ENCODE measurements around the gene NR4A2.

NR4A2 gene

DNA sequence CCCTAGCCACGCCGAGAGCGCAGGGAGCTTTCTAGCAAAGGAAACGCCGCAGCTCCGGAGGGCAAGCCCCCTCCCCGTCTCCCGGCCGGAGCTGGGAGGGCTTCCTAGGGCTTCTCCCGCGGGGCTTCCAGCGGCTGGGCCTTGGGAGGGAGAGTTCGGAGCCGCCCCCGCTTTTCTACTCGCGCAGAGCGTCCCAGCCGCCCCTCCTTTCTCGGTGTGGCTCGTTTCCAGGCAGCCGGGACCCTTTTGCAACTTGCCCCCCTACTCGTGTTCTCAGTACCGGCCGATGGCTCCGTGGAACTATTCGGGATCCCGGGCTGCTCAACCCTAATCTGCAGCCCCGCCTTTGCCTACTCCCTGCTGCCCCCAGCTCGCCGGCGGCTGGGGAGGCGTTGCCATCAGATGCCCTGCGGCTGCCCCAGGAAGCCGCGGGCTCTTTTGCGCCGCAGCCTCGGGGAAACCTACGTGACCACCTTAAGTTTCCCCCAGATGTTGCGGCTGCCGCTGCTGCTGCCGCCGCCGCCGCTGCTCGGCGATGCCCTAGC lies 1.5 kb upstream of the NR4A2 start (continued):
- TF ChIP-seq, protein P1, sequence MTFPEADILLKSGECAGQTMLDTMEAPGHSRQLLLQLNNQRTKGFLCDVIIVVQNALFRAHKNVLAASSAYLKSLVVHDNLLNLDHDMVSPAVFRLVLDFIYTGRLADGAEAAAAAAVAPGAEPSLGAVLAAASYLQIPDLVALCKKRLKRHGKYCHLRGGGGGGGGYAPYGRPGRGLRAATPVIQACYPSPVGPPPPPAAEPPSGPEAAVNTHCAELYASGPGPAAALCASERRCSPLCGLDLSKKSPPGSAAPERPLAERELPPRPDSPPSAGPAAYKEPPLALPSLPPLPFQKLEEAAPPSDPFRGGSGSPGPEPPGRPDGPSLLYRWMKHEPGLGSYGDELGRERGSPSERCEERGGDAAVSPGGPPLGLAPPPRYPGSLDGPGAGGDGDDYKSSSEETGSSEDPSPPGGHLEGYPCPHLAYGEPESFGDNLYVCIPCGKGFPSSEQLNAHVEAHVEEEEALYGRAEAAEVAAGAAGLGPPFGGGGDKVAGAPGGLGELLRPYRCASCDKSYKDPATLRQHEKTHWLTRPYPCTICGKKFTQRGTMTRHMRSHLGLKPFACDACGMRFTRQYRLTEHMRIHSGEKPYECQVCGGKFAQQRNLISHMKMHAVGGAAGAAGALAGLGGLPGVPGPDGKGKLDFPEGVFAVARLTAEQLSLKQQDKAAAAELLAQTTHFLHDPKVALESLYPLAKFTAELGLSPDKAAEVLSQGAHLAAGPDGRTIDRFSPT (tag by site-specific recombination; IDR thresholded peaks at IDR 0.05), result no peak

DNA sequence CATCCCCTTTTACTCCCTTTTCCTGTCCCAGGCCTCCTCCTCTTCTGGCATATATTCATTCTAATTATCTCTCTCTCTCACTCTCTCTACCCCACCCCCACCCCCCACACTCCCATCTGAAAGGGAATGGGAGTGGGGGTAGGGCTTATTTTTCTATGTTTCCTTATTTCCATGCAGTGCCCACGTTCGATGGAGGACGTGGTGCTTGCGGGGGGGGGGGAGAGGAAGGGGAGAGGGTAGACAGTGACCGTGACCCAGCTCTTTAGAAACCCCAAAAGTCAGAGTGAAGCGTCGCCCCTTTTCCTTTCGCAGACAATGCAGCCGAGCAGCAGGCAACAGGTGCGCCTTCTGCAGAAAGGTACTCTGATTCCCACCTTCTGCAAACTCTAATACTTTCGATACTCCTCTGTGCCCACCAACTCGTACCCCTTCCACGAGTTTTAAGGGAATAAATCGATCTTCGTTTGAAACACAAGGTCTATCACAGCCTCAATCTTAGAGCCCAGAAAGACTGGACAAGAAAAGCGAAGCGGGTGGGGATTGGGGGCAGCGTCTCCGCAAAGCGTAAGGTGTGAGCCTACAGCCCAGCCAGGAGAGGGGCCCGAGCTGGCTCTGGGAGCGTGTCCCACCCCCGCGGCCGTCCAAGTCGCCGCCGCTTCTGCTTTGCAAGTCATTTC lies 891 bp upstream of the NR4A2 start:
- Histone ChIP-seq H3K9me3 (ENCODE audit: control insufficient read depth, insufficient read depth, low read depth, low read length) (no peaks in the 10 kb centered on the region), H3K27ac (ENCODE audit: extremely low read depth, low read depth, low read length) (peak overlapping the region; percentile 96), H3K36me3 (ENCODE audit: control insufficient read depth in 2 of 2, insufficient read depth in 1 of 2, low read length in 2 of 2) (peaks cover 0 to 10% of the 10 kb centered on the region in 2 experiments; a peak in 1 of 3 replicates), H3K4me3 (ENCODE audit: low read depth, low read length) (peak overlapping the region; percentile 72), H3K4me1 (ENCODE audit: control insufficient read depth, insufficient read depth, low read length) (no peaks in the 10 kb centered on the region)
- ChIA-PET POLR2A (interaction anchor here (1.0 to 3.6 kb wide), 4 partner anchors 8 to 102 kb away, joined by 5 to 19 read pairs (median 12); no protein-coding TSS in a partner anchor), CTCF (interaction anchor here (0.6 to 0.7 kb wide), 2 partner anchors 153 to 996 kb away, joined by 3 read pairs; no protein-coding TSS in a partner anchor)
- TF ChIP-seq ZBTB21 (tag by site-specific recombination; IDR thresholded peaks at IDR 0.05), result no peak
- peak; percentile 95 for TF ChIP-seq SCRT2 (tag by site-specific recombination; IDR thresholded peaks at IDR 0.05)
- TF ChIP-seq ZNF571 (tag by site-specific recombination; IDR thresholded peaks at IDR 0.05), result no peak
- no peak for TF ChIP-seq ZNF10 (tag by site-specific recombination; IDR thresholded peaks at IDR 0.05)
- TF ChIP-seq ZSCAN23 (tag by site-specific recombination; IDR thresholded peaks at IDR 0.05), result no peak
- no peak for TF ChIP-seq ZNF37A (tag by site-specific recombination; IDR thresholded peaks at IDR 0.05)
- no peak for TF ChIP-seq ZNF121 (tag by site-specific recombination; IDR thresholded peaks at IDR 0.05)
- no peak for TF ChIP-seq ZNF211 (tag by site-specific recombination; IDR thresholded peaks at IDR 0.05; ENCODE audit: low read depth)
- TF ChIP-seq ZNF157 (tag by site-specific recombination; IDR thresholded peaks at IDR 0.05), result no peak
- no peak for TF ChIP-seq ZNF350 (tag by site-specific recombination; IDR thresholded peaks at IDR 0.05)
- TF ChIP-seq ZNF16 (tag by site-specific recombination; IDR thresholded peaks at IDR 0.05; ENCODE audit: low read depth), result no peak
- no peak for TF ChIP-seq ZNF76 (tag by site-specific recombination; IDR thresholded peaks at IDR 0.05; ENCODE audit: borderline replicate concordance, low read depth)
- no peak for TF ChIP-seq ZNF544 (tag by site-specific recombination; IDR thresholded peaks at IDR 0.05)
- TF ChIP-seq ZNF658 (tag by site-specific recombination; IDR thresholded peaks at IDR 0.05), result no peak
- no peak for TF ChIP-seq ZFP41 (tag by site-specific recombination; IDR thresholded peaks at IDR 0.05; ENCODE audit: borderline replicate concordance)
- TF ChIP-seq ZNF585B (tag by site-specific recombination; IDR thresholded peaks at IDR 0.05), result no peak
- TF ChIP-seq ZNF423 (tag by site-specific recombination; IDR thresholded peaks at IDR 0.05), result no peak
- TF ChIP-seq HOXD13 (CRISPR knock-in tag; IDR thresholded peaks at IDR 0.05; ENCODE audit: borderline replicate concordance), result no peak
- no peak for TF ChIP-seq ZNF555 (tag by site-specific recombination; conservative IDR thresholded peaks at IDR 0.05)
- TF ChIP-seq ZNF394 (tag by site-specific recombination; IDR thresholded peaks at IDR 0.05; ENCODE audit: borderline replicate concordance), result no peak
- TF ChIP-seq, protein P2, sequence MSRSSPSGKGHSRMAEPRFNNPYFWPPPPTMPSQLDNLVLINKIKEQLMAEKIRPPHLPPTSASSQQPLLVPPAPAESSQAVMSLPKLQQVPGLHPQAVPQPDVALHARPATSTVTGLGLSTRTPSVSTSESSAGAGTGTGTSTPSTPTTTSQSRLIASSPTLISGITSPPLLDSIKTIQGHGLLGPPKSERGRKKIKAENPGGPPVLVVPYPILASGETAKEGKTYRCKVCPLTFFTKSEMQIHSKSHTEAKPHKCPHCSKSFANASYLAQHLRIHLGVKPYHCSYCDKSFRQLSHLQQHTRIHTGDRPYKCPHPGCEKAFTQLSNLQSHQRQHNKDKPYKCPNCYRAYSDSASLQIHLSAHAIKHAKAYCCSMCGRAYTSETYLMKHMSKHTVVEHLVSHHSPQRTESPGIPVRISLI (tag by site-specific recombination; IDR thresholded peaks at IDR 0.05), result no peak
- TF ChIP-seq, protein P3, sequence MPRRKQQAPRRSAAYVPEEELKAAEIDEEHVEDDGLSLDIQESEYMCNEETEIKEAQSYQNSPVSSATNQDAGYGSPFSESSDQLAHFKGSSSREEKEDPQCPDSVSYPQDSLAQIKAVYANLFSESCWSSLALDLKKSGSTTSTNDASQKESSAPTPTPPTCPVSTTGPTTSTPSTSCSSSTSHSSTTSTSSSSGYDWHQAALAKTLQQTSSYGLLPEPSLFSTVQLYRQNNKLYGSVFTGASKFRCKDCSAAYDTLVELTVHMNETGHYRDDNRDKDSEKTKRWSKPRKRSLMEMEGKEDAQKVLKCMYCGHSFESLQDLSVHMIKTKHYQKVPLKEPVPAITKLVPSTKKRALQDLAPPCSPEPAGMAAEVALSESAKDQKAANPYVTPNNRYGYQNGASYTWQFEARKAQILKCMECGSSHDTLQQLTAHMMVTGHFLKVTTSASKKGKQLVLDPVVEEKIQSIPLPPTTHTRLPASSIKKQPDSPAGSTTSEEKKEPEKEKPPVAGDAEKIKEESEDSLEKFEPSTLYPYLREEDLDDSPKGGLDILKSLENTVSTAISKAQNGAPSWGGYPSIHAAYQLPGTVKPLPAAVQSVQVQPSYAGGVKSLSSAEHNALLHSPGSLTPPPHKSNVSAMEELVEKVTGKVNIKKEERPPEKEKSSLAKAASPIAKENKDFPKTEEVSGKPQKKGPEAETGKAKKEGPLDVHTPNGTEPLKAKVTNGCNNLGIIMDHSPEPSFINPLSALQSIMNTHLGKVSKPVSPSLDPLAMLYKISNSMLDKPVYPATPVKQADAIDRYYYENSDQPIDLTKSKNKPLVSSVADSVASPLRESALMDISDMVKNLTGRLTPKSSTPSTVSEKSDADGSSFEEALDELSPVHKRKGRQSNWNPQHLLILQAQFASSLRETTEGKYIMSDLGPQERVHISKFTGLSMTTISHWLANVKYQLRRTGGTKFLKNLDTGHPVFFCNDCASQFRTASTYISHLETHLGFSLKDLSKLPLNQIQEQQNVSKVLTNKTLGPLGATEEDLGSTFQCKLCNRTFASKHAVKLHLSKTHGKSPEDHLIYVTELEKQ (tag by site-specific recombination; IDR thresholded peaks at IDR 0.05; ENCODE audit: borderline replicate concordance), result 0 out of 2 replicates have a peak, but pooled peaks have one; percentile 2
- TF ChIP-seq SCRT1 (tag by site-specific recombination; IDR thresholded peaks at IDR 0.05; ENCODE audit: borderline replicate concordance), result peak; percentile 92
- TF ChIP-seq ZNF223 (tag by site-specific recombination; IDR thresholded peaks at IDR 0.05), result no peak
- TF ChIP-seq ZNF19 (tag by site-specific recombination; IDR thresholded peaks at IDR 0.05; ENCODE audit: low read depth), result no peak
- TF ChIP-seq ZNF18 (tag by site-specific recombination; IDR thresholded peaks at IDR 0.05), result 0 out of 2 replicates have a peak, but pooled peaks have one; percentile 12
- TF ChIP-seq ZBTB8A (tag by site-specific recombination; IDR thresholded peaks at IDR 0.05), result 0 out of 2 replicates have a peak, but pooled peaks have one; percentile 7
- no peak for TF ChIP-seq ZNF473 (tag by site-specific recombination; IDR thresholded peaks at IDR 0.05)
